SK-N-SH (cell line): ENCODE results near the gene BCR.
"Not testable (repeated sequence)": the region's sequence is repeated elsewhere in the genome, so short reads cannot be mapped to it uniquely, and the experiment has no call there.

Experiments
- FOXM1 ChIP-seq: IDR thresholded peaks from 2 replicates; pipeline ENCODE4 v1.4.0; 2012; ENCODE audit warnings: low read depth, mild to moderate bottlenecking
- POLR2AphosphoS5 ChIP-seq: IDR thresholded peaks from 2 replicates; pipeline ENCODE4 v1.6.1; 2012; ENCODE audit warnings: low read depth, low read length
- RFX5 ChIP-seq: IDR thresholded peaks from 2 replicates; pipeline ENCODE4 v1.6.1; 2012; ENCODE audit warnings: mild to moderate bottlenecking, improper control_type of control experiment, low read length
- TF ChIP-seq, protein P1 (sequence below): fragments of 200-600 bp; sonication (generic); IDR thresholded peaks from 2 replicates; pipeline ENCODE4 v1.6.1; 2017; ENCODE audit warnings: antibody characterized with exemption, mild to moderate bottlenecking, moderate library complexity

DNA sequence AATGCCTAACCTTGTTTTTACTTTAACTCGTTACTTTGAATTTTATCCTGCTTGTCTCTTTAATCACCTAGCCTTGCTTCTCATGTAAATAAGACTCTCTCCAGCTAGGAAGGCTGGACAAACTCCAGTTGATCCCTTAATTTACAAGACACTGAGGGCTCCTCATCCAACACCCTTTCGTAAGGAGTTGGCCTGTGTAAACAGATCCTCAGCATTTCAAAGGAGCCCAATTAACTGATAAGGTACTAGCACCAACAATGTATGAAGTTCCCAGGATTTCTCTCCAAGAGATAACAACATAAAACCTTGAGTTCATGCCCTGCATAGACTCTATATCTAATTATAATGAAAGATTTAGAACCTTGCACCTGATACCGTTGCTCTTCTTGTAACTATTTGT is 186.9 kb downstream of the BCR start:
- TF ChIP-seq, protein P1, sequence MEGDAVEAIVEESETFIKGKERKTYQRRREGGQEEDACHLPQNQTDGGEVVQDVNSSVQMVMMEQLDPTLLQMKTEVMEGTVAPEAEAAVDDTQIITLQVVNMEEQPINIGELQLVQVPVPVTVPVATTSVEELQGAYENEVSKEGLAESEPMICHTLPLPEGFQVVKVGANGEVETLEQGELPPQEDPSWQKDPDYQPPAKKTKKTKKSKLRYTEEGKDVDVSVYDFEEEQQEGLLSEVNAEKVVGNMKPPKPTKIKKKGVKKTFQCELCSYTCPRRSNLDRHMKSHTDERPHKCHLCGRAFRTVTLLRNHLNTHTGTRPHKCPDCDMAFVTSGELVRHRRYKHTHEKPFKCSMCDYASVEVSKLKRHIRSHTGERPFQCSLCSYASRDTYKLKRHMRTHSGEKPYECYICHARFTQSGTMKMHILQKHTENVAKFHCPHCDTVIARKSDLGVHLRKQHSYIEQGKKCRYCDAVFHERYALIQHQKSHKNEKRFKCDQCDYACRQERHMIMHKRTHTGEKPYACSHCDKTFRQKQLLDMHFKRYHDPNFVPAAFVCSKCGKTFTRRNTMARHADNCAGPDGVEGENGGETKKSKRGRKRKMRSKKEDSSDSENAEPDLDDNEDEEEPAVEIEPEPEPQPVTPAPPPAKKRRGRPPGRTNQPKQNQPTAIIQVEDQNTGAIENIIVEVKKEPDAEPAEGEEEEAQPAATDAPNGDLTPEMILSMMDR, result not testable (repeated sequence)
- TF ChIP-seq FOXM1, RFX5, POLR2AphosphoS5: not testable (repeated sequence)
